Endothelial cell of umbilical vein (primary cell): ENCODE data around the gene ITGA11.

Experiments used
- CTCF ChIP-seq, 2 donors: IDR thresholded peaks; 1 replicate in 1 of 2; 2 replicates in 1 of 2; pipeline ENCODE4 v1.5.1; 2011; ENCODE audit warnings: low read length in 2 of 2, mild to moderate bottlenecking in 2 of 2, moderate library complexity in 2 of 2, control low read depth in 1 of 2, inconsistent platforms in 1 of 2, low read depth in 1 of 2; ENCODE audit not compliant: insufficient read depth in 1 of 2; ENCODE audit errors: extremely low read depth in 1 of 2
- EZH2 ChIP-seq: IDR thresholded peaks from 2 replicates; pipeline ENCODE4 v1.6.1; 2012; ENCODE audit warnings: borderline replicate concordance, low read depth, mild to moderate bottlenecking, moderate library complexity, low read length, inconsistent platforms; ENCODE audit not compliant: severe bottlenecking
- GATA2 ChIP-seq: IDR thresholded peaks from 2 replicates; pipeline ENCODE4 v1.7.0; 2011; ENCODE audit warnings: low read depth, mild to moderate bottlenecking, moderate library complexity, mixed read lengths, low read length; ENCODE audit not compliant: insufficient read length, insufficient read depth
- MAX ChIP-seq: IDR thresholded peaks from 2 replicates; pipeline ENCODE4 v1.6.1; 2011; ENCODE audit not compliant: insufficient read depth, insufficient read length
- MYC ChIP-seq: IDR thresholded peaks from one replicate; pipeline ENCODE4 v1.6.1; 2011; ENCODE audit warnings: mild to moderate bottlenecking, low read depth, low read length
- POLR2A ChIP-seq: IDR thresholded peaks from 2 replicates; pipeline ENCODE4 v1.6.1; 2012; ENCODE audit warnings: low read depth, mild to moderate bottlenecking, control low read depth, low read length
- POLR2AphosphoS5 ChIP-seq: IDR thresholded peaks from 2 replicates; pipeline ENCODE4 v1.6.1; 2012; ENCODE audit warnings: low read depth, mild to moderate bottlenecking, control low read depth, low read length, moderate library complexity; ENCODE audit not compliant: insufficient read depth

- TF ChIP-seq POLR2A (no peak), CTCF (IDR thresholded peaks at IDR 0.05; ENCODE audit: extremely low read depth in 1 of 2, insufficient read depth in 1 of 2, low read depth in 1 of 2, low read length in 2 of 2) (no peak), GATA2 (no peak), MYC (no peak), EZH2 (no peak), MAX (no peak), POLR2AphosphoS5 (no peak)
Measured at GRCh38 chr15:68305420-68305871, 126.5 kb downstream of the ITGA11 start.
